ENCODE data around the gene MYO3A.

Gene MYO3A

GRCh38 chr10:26214004-26214403, 280.0 kb downstream of the MYO3A start:
- DNase-seq (ENCODE audit: low spot score), result no peak

GRCh38 chr10:26214551-26215395, 280.7 kb downstream of the MYO3A start:
- DNase-seq (ENCODE audit: low spot score), result no peak

DNA sequence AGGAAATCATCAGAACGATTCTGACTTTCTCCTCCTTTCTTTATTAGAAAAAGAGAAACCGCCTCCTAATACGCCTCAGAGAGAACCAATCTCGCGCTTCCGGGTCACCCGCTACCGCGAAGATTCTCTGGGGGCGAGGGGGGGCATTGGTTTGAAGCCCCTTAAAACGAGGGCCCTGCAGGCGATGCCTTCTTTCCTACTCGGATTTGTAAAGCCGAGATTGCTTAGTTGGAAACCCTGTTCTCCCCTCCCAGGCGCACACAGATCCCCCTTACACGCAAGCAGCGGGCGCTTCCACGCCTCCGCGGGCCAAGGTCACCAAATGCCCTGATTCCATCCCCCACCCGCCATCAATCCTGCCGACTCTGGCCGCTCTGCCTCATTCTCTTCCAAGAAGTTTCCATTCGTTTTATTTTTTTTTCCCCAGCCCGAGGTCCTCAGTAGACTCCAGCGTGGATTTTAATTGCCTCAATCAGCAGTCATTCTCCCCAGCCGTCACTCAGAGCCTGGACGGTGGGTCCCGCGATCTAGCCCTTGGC, 281.4 kb downstream of the MYO3A start:
- DNase-seq (ENCODE audit: low spot score), result no peak

DNA sequence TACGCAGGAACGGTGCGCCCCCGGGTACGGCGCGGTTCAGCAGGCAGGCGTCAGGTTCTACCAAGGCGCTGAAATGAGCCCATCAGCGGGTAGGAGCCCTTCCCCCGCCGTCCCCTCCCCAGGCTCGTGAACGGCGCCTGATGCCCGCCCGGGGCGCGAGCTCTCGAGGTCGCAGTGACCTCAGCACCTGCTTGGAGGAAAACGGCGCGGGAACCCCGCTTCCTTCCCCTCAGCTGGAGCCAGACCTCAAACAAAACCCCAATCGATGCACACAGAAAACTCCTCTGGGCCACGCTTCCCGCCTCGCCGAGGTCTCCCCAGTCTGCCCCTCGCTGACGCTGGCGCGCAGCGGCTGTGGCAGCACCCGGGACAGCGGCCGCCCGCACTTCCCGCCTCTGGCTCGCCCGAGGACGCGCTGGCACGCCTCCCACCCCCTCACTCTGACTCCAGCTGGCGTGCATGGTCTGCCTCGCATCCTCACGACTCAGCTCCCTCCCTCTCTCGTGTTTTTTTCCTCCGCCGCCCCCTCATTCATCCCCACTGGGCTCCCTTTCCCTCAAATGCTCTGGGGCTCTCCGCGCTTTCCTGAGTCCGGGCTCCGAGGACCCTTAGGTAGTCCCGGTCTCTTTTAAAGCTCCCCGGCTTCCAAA, 282.0 kb downstream of the MYO3A start:
- DNase-seq (ENCODE audit: low spot score), result no peak

- no peak for DNase-seq (ENCODE audit: low spot score)
Measured at GRCh38 chr10:26216585-26217395, 282.8 kb downstream of the MYO3A start, which contains the start of gene GAD2. TSS of gene GAD2 (plus strand) at chr10:26216774. CDS start at chr10:26216810, 36 bp downstream.

- no peak for DNase-seq (ENCODE audit: low spot score)
Measured at GRCh38 chr10:26217396-26218086, 283.5 kb downstream of the MYO3A start.

DNA sequence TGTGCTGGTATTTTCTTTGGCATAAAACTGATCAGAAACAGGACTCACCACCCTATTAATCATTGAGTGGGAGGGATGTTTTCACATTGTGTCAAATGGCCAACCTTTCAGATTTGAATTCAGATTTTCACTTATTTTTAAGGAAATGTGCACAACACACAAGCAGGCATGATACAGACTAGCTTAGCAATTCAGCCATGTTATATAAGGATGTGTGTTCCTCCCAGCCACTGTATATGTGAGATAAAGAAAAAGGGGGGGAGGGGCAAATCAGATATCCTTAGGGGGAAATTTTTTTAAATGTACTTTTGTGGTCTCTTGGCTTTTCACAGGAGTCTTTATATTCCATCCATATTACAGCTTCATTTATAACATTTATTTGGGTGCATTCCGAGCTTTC, 285.6 kb downstream of the MYO3A start:
- no peak for DNase-seq (ENCODE audit: low spot score)

DNA sequence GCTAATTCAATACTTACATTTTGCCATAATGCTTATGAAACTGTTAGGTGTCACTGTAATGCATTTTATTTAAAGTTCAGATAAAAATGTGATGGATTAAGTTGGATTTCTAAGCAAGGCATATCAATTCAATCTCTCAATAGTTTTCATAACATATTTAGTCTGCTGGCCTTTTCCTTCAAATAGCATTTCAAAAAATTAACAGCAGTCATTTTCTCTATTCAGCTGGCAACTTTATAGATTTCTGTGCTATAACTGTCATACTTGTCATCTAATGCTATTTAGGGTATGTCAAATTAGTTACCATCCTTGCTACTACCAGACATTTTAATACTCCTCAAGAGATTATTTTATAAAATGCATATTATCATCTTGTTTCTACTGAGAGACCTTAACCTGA, 286.9 kb downstream of the MYO3A start:
- DNase-seq (ENCODE audit: low spot score), result no peak

GRCh38 chr10:26221541-26221940, 287.5 kb downstream of the MYO3A start:
- no peak for DNase-seq (ENCODE audit: low spot score)

GRCh38 chr10:26222563-26222962, 288.5 kb downstream of the MYO3A start:
- no peak for DNase-seq (ENCODE audit: low spot score)

DNA sequence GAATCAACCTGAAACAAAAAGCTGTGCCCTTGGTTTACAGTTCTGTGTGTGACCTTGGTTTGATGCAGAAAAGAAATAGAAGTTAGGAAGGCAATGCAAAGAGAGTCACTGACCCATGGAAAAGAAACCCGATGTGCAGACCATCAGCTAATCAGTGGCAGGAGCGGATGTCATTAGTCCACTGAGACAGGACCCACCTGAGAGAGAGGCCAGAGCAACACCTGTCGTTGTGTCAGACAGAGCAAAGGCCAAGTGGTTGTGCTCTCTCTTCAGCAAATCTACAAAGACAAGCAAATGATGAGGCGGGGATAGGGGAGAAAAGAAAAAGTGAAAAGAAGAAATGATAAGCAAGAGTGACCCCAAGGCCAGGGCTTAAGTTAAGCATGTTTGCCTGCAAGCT, 291.3 kb downstream of the MYO3A start:
- DNase-seq (ENCODE audit: low spot score), result no peak

DNA sequence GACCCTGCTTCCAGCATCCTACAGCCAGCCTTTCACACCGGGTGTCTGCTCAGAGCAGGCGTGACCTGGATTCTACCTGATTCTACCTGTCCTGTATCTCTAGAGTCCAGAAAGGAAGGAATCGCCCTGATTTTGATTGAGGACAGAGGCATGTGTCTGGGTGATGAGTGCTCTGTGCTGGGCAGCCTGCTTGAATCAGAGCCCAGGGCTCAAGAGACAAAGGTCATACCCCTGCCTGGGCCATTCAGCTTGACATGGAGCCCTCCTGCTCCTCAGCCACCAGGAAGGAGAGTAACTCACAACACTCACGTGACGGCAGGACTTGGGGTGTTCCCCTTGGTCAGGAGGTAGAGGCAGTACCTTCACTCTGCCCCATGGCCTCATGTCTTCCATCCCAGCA, 293.8 kb downstream of the MYO3A start:
- DNase-seq (ENCODE audit: low spot score), result no peak

DNA sequence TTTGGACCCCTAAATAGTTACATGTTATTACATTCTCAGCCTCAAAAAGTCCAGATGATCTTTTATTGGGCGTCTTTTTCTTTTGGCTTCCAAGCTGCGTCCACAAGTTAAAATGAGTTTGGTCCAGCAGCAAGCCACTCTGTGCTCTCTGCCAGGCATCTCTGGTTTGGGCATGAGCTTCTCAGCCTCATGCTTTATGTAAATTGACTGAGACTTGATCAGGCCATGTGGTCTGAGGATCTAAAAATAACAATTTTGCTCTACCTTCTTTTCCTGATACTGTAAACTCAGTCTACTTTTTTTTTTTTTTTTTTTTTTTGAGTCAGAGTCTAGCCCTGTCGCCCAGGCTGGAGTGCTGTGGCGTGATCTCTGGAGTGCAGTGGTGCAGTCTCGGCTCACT, 298.1 kb downstream of the MYO3A start:
- DNase-seq (ENCODE audit: low spot score), result no peak

- DNase-seq (ENCODE audit: low spot score), result no peak
Measured at GRCh38 chr10:26235761-26236160, 301.7 kb downstream of the MYO3A start.

DNA sequence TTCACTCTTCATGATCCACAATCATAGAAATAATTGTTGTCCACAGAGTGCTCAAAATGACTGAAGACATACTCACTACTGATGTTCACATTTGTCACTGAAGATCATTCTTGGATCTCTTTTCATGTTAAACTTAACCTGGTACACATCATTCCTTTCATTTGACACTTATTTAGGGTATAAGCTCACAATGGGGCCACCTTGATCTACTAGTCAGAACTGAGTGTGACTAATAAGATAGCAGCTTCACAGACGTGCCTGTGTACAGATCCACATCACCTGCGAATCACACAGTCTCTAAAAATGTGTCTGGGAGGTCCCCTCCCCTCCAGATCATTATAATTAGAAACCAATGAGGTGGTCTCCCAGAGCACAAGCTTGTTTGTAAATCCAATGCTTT, 304.3 kb downstream of the MYO3A start:
- DNase-seq (ENCODE audit: low spot score), result no peak

GRCh38 chr10:26242706-26243350, 308.8 kb downstream of the MYO3A start:
- no peak for DNase-seq (ENCODE audit: low spot score)

DNA sequence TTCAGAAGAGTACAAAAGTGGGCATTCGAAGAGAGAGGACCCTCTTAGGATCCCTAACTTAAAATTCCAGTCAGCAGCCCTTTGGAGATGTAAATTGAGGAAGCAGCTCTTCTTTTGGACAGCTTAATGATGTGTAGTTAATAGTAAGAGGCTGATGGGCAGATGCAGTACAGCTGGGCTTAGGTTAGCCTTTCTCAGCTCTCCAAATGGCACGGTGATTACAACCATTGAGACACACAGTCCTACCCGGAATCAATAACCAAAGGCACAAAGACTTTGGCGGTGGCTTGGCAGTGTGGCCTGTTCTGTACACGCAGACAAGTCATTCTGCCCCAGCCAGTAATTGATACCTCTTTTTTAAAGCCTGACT, 309.3 kb downstream of the MYO3A start:
- DNase-seq (ENCODE audit: low spot score), result no peak

DNA sequence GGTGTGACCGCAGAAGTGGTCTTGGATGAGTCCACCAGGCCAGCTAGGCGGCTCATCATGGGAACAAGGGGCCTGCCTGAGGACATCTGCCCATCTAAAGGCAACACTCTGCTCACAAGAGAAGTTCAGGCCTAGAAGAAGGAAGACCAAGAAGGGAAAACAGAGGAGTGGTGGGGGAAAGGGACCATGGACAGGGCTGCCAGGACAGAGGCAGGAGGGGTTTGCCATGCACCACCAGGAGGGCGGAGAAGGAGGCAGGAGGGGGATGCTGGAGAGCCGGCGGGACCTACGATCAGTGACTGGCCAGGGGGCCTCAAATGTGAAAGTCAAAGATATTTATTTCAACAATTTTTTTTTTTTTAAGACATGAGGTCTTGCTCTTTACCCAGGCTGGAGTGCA, 315.7 kb downstream of the MYO3A start:
- no peak for DNase-seq (ENCODE audit: low spot score)

DNA sequence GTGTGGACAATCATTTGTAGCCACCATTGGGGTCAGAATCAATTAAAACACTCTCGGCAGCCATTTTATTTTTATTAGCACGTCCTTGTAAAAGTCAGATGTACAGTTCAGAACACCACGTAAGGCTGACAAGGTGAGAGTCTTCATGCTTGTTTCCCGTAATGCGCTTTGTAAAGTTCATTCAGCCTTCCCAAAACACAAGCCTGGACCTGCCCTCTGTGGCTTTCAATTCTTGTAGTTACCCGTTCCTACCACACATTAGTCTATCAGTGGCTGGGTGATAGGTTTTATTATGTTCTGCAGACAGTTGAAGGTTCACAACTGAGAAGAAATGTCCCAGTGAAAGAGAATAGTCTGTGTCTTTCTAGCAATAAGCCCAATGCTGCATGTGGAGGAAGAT, 317.9 kb downstream of the MYO3A start:
- DNase-seq (ENCODE audit: low spot score), result no peak

DNA sequence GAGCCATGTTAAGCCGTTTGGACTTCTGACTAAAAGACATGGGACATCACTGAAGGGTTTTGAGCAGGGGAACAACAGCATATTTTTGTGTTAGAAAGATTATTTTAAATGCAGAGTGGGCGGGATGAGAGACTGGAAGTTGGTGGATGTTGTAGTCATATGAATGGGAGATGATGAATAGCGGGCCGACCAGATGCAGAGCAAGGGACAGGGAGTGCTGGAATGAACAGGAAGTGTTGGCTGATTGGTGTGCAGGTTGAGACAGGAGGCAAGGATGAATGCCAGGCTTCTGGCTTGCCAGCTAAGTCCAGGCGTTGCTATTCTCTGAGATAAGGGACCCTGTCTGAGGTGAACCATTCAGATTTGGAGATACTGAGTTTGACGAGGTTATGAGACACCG, 320.6 kb downstream of the MYO3A start:
- no peak for DNase-seq (ENCODE audit: low spot score)

- DNase-seq (ENCODE audit: low spot score), result no peak
Measured at GRCh38 chr10:26259341-26259740, 325.3 kb downstream of the MYO3A start.
